Loucy (cell line): ENCODE data around the gene ZDBF2.

Source experiments
- H2AFZ ChIP-seq: fragments of 200-600 bp; sonication (generic); 2 replicates; pipeline ENCODE4 v1.6.0; 2016; ENCODE audit warnings: antibody characterized with exemption, mild to moderate bottlenecking, low read length, moderate library complexity
- H3F3A ChIP-seq: fragments of 200-600 bp; 2 replicates; pipeline ENCODE4 v1.6.0; 2016; ENCODE audit warnings: antibody characterized with exemption, low read depth, mild to moderate bottlenecking
- H3K27me3 ChIP-seq: fragments of 200-600 bp; sonication (generic); 2 replicates; pipeline ENCODE4 v1.6.1; 2014; ENCODE audit warnings: low read length, mild to moderate bottlenecking; ENCODE audit not compliant: insufficient read depth, poor library complexity, severe bottlenecking
- H3K36me3 ChIP-seq: fragments of 200-600 bp; sonication (generic); 2 replicates; pipeline ENCODE4 v1.6.1; 2016; ENCODE audit warnings: low read length; ENCODE audit not compliant: insufficient read depth
- H3K4me1 ChIP-seq: fragments of 200-600 bp; sonication (generic); 2 replicates; pipeline ENCODE4 v1.5.1; 2014; ENCODE audit warnings: low read length, mild to moderate bottlenecking; ENCODE audit not compliant: insufficient read depth, poor library complexity, severe bottlenecking
- H3K4me2 ChIP-seq: fragments of 200-600 bp; sonication (generic); 2 replicates; pipeline ENCODE4 v1.6.0; 2014; ENCODE audit warnings: antibody characterized with exemption, low read length, low read depth, mild to moderate bottlenecking; ENCODE audit not compliant: poor library complexity, severe bottlenecking
- H3K4me3 ChIP-seq: fragments of 200-600 bp; sonication (generic); 2 replicates; pipeline ENCODE4 v1.5.1; 2014; ENCODE audit warnings: low read length, mild to moderate bottlenecking, mixed read lengths; ENCODE audit not compliant: poor library complexity, severe bottlenecking
- H3K79me2 ChIP-seq: fragments of 200-600 bp; sonication (generic); 2 replicates; pipeline ENCODE4 v1.6.1; 2014; ENCODE audit warnings: low read length; ENCODE audit not compliant: insufficient read depth
- H3K9ac ChIP-seq: fragments of 200-600 bp; sonication (generic); 2 replicates; pipeline ENCODE4 v1.6.0; 2014; ENCODE audit warnings: mild to moderate bottlenecking, low read depth, low read length, moderate library complexity; ENCODE audit not compliant: poor library complexity, severe bottlenecking
- H3K9me2 ChIP-seq: fragments of 200-600 bp; sonication (generic); replicated peaks from 2 replicates; pipeline ENCODE4 v1.6.1; 2016; ENCODE audit warnings: low read depth, low read length, mixed read lengths
- H3K9me3 ChIP-seq: fragments of 200-600 bp; sonication (generic); 2 replicates; pipeline ENCODE4 v1.6.1; 2014; ENCODE audit warnings: mild to moderate bottlenecking, antibody characterized with exemption, low read length, low read depth; ENCODE audit not compliant: insufficient read depth
- H4K20me1 ChIP-seq: fragments of 200-600 bp; sonication (generic); 2 replicates; pipeline ENCODE4 v1.6.0; 2014; ENCODE audit warnings: antibody characterized with exemption, low read length, mild to moderate bottlenecking; ENCODE audit not compliant: insufficient read depth, poor library complexity, severe bottlenecking
- EZH2phosphoT487 ChIP-seq: fragments of 200-600 bp; IDR thresholded peaks from 2 replicates; pipeline ENCODE4 v1.6.1; 2018; ENCODE audit warnings: antibody characterized with exemption, mild to moderate bottlenecking, moderate library complexity, borderline replicate concordance
- TF ChIP-seq, protein P1 (sequence below): fragments of 200-600 bp; sonication (generic); conservative IDR thresholded peaks from 2 replicates; pipeline ENCODE4 v1.5.1; 2014; ENCODE audit warnings: mild to moderate bottlenecking, antibody characterized with exemption, low read length

Gene ZDBF2

GRCh38 chr2:206343144-206343543 is 68.7 kb downstream of the ZDBF2 start:
- no peaks in the 10 kb centered on the region for H3K36me3 ChIP-seq
- no peaks in the 10 kb centered on the region for H4K20me1 ChIP-seq
- H3K9ac ChIP-seq, result no peak overlapping the region
- H2AFZ ChIP-seq, result no peak overlapping the region
- no peaks in the 10 kb centered on the region for H3K4me1 ChIP-seq
- H3K9me3 ChIP-seq, result no peaks in the 10 kb centered on the region
- H3K4me3 ChIP-seq, result no peak overlapping the region
- no peaks in the 10 kb centered on the region for H3K27me3 ChIP-seq
- H3F3A ChIP-seq, result no peaks in the 10 kb centered on the region
- TF ChIP-seq, protein P1, sequence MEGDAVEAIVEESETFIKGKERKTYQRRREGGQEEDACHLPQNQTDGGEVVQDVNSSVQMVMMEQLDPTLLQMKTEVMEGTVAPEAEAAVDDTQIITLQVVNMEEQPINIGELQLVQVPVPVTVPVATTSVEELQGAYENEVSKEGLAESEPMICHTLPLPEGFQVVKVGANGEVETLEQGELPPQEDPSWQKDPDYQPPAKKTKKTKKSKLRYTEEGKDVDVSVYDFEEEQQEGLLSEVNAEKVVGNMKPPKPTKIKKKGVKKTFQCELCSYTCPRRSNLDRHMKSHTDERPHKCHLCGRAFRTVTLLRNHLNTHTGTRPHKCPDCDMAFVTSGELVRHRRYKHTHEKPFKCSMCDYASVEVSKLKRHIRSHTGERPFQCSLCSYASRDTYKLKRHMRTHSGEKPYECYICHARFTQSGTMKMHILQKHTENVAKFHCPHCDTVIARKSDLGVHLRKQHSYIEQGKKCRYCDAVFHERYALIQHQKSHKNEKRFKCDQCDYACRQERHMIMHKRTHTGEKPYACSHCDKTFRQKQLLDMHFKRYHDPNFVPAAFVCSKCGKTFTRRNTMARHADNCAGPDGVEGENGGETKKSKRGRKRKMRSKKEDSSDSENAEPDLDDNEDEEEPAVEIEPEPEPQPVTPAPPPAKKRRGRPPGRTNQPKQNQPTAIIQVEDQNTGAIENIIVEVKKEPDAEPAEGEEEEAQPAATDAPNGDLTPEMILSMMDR, result no peak
- TF ChIP-seq EZH2phosphoT487, result no peak
- H3K9me2 ChIP-seq, result no peaks in the 10 kb centered on the region
- no peaks in the 10 kb centered on the region for H3K79me2 ChIP-seq
- H3K4me2 ChIP-seq, result no peak overlapping the region

GRCh38 chr2:206343816-206344215 is 69.4 kb downstream of the ZDBF2 start:
- H3K36me3 ChIP-seq, result no peaks in the 10 kb centered on the region
- no peak overlapping the region for H3K4me2 ChIP-seq
- no peaks in the 10 kb centered on the region for H3K79me2 ChIP-seq
- H3K4me1 ChIP-seq, result no peaks in the 10 kb centered on the region
- H3K9me3 ChIP-seq, result no peaks in the 10 kb centered on the region
- no peak overlapping the region for H2AFZ ChIP-seq
- no peak for TF ChIP-seq EZH2phosphoT487
- TF ChIP-seq, protein P1, result no peak
- H4K20me1 ChIP-seq, result no peaks in the 10 kb centered on the region
- no peak overlapping the region for H3K9ac ChIP-seq
- H3K4me3 ChIP-seq, result no peak overlapping the region
- no peaks in the 10 kb centered on the region for H3K9me2 ChIP-seq
- no peaks in the 10 kb centered on the region for H3K27me3 ChIP-seq
- H3F3A ChIP-seq, result no peaks in the 10 kb centered on the region

DNA sequence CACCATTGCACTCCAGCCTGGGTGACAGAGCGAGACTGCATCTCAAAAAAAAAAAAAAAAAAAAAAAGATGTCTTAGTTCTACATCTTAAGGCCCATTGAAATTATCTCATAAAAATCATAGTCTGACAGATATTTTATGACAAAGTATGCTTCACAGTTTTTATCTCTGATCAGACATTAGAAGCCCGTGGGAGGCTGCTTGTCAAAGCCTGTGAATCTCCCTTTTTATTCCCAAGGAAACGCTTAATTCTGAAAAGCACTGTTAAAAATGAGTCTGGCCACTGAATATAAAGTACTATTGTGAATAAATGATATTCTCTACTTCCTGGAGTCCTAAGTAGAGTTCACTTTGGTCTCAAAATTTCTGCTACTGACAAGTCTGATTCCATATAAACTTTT is 71.1 kb downstream of the ZDBF2 start:
- Histone ChIP-seq H4K20me1 (no peaks in the 10 kb centered on the region), H3K9ac (no peak overlapping the region), H3K4me1 (no peaks in the 10 kb centered on the region), H3F3A (no peaks in the 10 kb centered on the region), H3K9me3 (0 out of 2 replicates have a peak, but pooled peaks cover 3% of the 10 kb centered on the region), H3K36me3 (no peaks in the 10 kb centered on the region), H3K4me2 (no peak overlapping the region), H3K79me2 (no peaks in the 10 kb centered on the region), H3K9me2 (no peaks in the 10 kb centered on the region), H3K27me3 (no peaks in the 10 kb centered on the region), H3K4me3 (no peak overlapping the region), H2AFZ (no peak overlapping the region)
- TF ChIP-seq, protein P1, result no peak
- TF ChIP-seq EZH2phosphoT487, result no peak
